ENCODE results near the gene NUDCD3.
A peak's percentile ranks its signal among the peaks of the same experiment; 100 is the strongest.

The NUDCD3 gene

GRCh38 chr7:44490351-44491200, at the start of gene NUDCD3:
NUDCD3 (minus strand) TSS chr7:44490658; CDS start chr7:44490600, 58 bp downstream.
- H3K4me1 ChIP-seq (ENCODE audit: control insufficient read depth, insufficient read depth, low read length): peaks cover 9% of the 10 kb centered on the region; the same call in 1 of the 2 replicates
- H3K27ac ChIP-seq (ENCODE audit: low read depth, low read length): peak within 1 kb of the TSS; percentile 100
- H3K4me3 ChIP-seq (ENCODE audit: low read depth, low read length): peak within 1 kb of the TSS; percentile 96
- no peaks in the 10 kb centered on the region for H3K27me3 ChIP-seq (ENCODE audit: control insufficient read depth, insufficient read depth, low read length)
- H3K36me3 ChIP-seq (ENCODE audit: control insufficient read depth, insufficient read depth, low read length): peaks cover 2% of the 10 kb centered on the region; the same call in 1 of the 2 replicates
- H3K9me3 ChIP-seq (ENCODE audit: control insufficient read depth, insufficient read depth, low read length): no peaks in the 10 kb centered on the region
- peak within 1 kb of the TSS; percentile 97 for H3K9ac ChIP-seq (ENCODE audit: low read depth, low read length)

GRCh38 chr7:44539669-44540506, 49.4 kb upstream of the NUDCD3 start:
- Histone ChIP-seq H3K27me3 (ENCODE audit: control insufficient read depth, insufficient read depth, low read length) (no peaks in the 10 kb centered on the region), H3K9ac (ENCODE audit: low read depth, low read length) (no peak overlapping the region), H3K36me3 (ENCODE audit: control insufficient read depth, insufficient read depth, low read length) (no peaks in the 10 kb centered on the region), H3K4me3 (ENCODE audit: low read depth, low read length) (no peak overlapping the region), H3K9me3 (ENCODE audit: control insufficient read depth, insufficient read depth, low read length) (no peaks in the 10 kb centered on the region), H3K27ac (ENCODE audit: low read depth, low read length) (no peak overlapping the region), H3K4me1 (ENCODE audit: control insufficient read depth, insufficient read depth, low read length) (no peaks in the 10 kb centered on the region)

- H3K9ac ChIP-seq (ENCODE audit: low read depth, low read length): no peak overlapping the region
- H3K4me3 ChIP-seq (ENCODE audit: low read depth, low read length): no peak overlapping the region
- H3K9me3 ChIP-seq (ENCODE audit: control insufficient read depth, insufficient read depth, low read length): no peaks in the 10 kb centered on the region
- H3K27me3 ChIP-seq (ENCODE audit: control insufficient read depth, insufficient read depth, low read length): no peaks in the 10 kb centered on the region
- no peak overlapping the region for H3K27ac ChIP-seq (ENCODE audit: low read depth, low read length)
- no peaks in the 10 kb centered on the region for H3K36me3 ChIP-seq (ENCODE audit: control insufficient read depth, insufficient read depth, low read length)
- no peaks in the 10 kb centered on the region for H3K4me1 ChIP-seq (ENCODE audit: control insufficient read depth, insufficient read depth, low read length)
These were observed 48.6 kb upstream of the NUDCD3 start for GRCh38 chr7:44538798-44539668.

- H3K36me3 ChIP-seq (ENCODE audit: control insufficient read depth, insufficient read depth, low read length): no peaks in the 10 kb centered on the region
- no peaks in the 10 kb centered on the region for H3K9me3 ChIP-seq (ENCODE audit: control insufficient read depth, insufficient read depth, low read length)
- H3K4me1 ChIP-seq (ENCODE audit: control insufficient read depth, insufficient read depth, low read length): no peaks in the 10 kb centered on the region
- no peak overlapping the region for H3K9ac ChIP-seq (ENCODE audit: low read depth, low read length)
- no peak overlapping the region for H3K4me3 ChIP-seq (ENCODE audit: low read depth, low read length)
- H3K27ac ChIP-seq (ENCODE audit: low read depth, low read length): no peak overlapping the region
- no peaks in the 10 kb centered on the region for H3K27me3 ChIP-seq (ENCODE audit: control insufficient read depth, insufficient read depth, low read length)
These were observed 47.8 kb upstream of the NUDCD3 start for GRCh38 chr7:44538093-44538797.

- Histone ChIP-seq H3K4me1 (ENCODE audit: control insufficient read depth, insufficient read depth, low read length) (no peaks in the 10 kb centered on the region), H3K9ac (ENCODE audit: low read depth, low read length) (no peak overlapping the region), H3K9me3 (ENCODE audit: control insufficient read depth, insufficient read depth, low read length) (no peaks in the 10 kb centered on the region), H3K36me3 (ENCODE audit: control insufficient read depth, insufficient read depth, low read length) (no peaks in the 10 kb centered on the region), H3K27me3 (ENCODE audit: control insufficient read depth, insufficient read depth, low read length) (no peaks in the 10 kb centered on the region), H3K27ac (ENCODE audit: low read depth, low read length) (no peak overlapping the region), H3K4me3 (ENCODE audit: low read depth, low read length) (no peak overlapping the region)
These were observed 47.0 kb upstream of the NUDCD3 start for GRCh38 chr7:44537442-44537841.

- Histone ChIP-seq H3K27ac (ENCODE audit: low read depth, low read length) (no peak overlapping the region), H3K4me1 (ENCODE audit: control insufficient read depth, insufficient read depth, low read length) (no peaks in the 10 kb centered on the region), H3K36me3 (ENCODE audit: control insufficient read depth, insufficient read depth, low read length) (no peaks in the 10 kb centered on the region), H3K9me3 (ENCODE audit: control insufficient read depth, insufficient read depth, low read length) (no peaks in the 10 kb centered on the region), H3K4me3 (ENCODE audit: low read depth, low read length) (no peak overlapping the region), H3K27me3 (ENCODE audit: control insufficient read depth, insufficient read depth, low read length) (no peaks in the 10 kb centered on the region), H3K9ac (ENCODE audit: low read depth, low read length) (no peak overlapping the region)
These were observed 45.6 kb upstream of the NUDCD3 start for GRCh38 chr7:44536090-44536489.

- Histone ChIP-seq H3K36me3 (ENCODE audit: control insufficient read depth, insufficient read depth, low read length) (no peaks in the 10 kb centered on the region), H3K4me3 (ENCODE audit: low read depth, low read length) (no peak overlapping the region), H3K9me3 (ENCODE audit: control insufficient read depth, insufficient read depth, low read length) (no peaks in the 10 kb centered on the region), H3K9ac (ENCODE audit: low read depth, low read length) (no peak overlapping the region), H3K27me3 (ENCODE audit: control insufficient read depth, insufficient read depth, low read length) (no peaks in the 10 kb centered on the region), H3K4me1 (ENCODE audit: control insufficient read depth, insufficient read depth, low read length) (no peaks in the 10 kb centered on the region), H3K27ac (ENCODE audit: low read depth, low read length) (no peak overlapping the region)
These were observed 45.0 kb upstream of the NUDCD3 start for GRCh38 chr7:44535348-44536064.

GRCh38 chr7:44534501-44534900, 44.0 kb upstream of the NUDCD3 start:
- no peaks in the 10 kb centered on the region for H3K4me1 ChIP-seq (ENCODE audit: control insufficient read depth, insufficient read depth, low read length)
- no peaks in the 10 kb centered on the region for H3K27me3 ChIP-seq (ENCODE audit: control insufficient read depth, insufficient read depth, low read length)
- H3K9ac ChIP-seq (ENCODE audit: low read depth, low read length): no peak overlapping the region
- no peaks in the 10 kb centered on the region for H3K9me3 ChIP-seq (ENCODE audit: control insufficient read depth, insufficient read depth, low read length)
- H3K4me3 ChIP-seq (ENCODE audit: low read depth, low read length): no peak overlapping the region
- no peaks in the 10 kb centered on the region for H3K36me3 ChIP-seq (ENCODE audit: control insufficient read depth, insufficient read depth, low read length)
- H3K27ac ChIP-seq (ENCODE audit: low read depth, low read length): no peak overlapping the region

GRCh38 chr7:44534087-44534486, 43.6 kb upstream of the NUDCD3 start:
- no peaks in the 10 kb centered on the region for H3K4me1 ChIP-seq (ENCODE audit: control insufficient read depth, insufficient read depth, low read length)
- H3K4me3 ChIP-seq (ENCODE audit: low read depth, low read length): no peak overlapping the region
- H3K36me3 ChIP-seq (ENCODE audit: control insufficient read depth, insufficient read depth, low read length): no peaks in the 10 kb centered on the region
- H3K27me3 ChIP-seq (ENCODE audit: control insufficient read depth, insufficient read depth, low read length): no peaks in the 10 kb centered on the region
- no peak overlapping the region for H3K9ac ChIP-seq (ENCODE audit: low read depth, low read length)
- no peaks in the 10 kb centered on the region for H3K9me3 ChIP-seq (ENCODE audit: control insufficient read depth, insufficient read depth, low read length)
- H3K27ac ChIP-seq (ENCODE audit: low read depth, low read length): no peak overlapping the region
